Measurements from ENCODE around the gene SSBP4.

- TF ChIP-seq FOXP2 (optimal IDR thresholded peaks at IDR 0.05; ENCODE audit: control extremely low read depth, extremely low read length, insufficient read depth) (no peak), EZH2 (IDR thresholded peaks at IDR 0.05) (no peak)
Observed at GRCh38 chr19:18481505-18482222, 62.5 kb downstream of the SSBP4 start.

All from SK-N-MC (cell line).